Measurements from ENCODE around the gene NCOA3. TPM values are rescaled to one million over a fixed set of nuclear protein-coding genes. Genes with fewer than 3 reads are reported as not detected.

The NCOA3 gene
- total RNA-seq, 1 donor from 2014 or later: 24.6 TPM

GRCh38 chr20:47480705-47481104 lies 21.0 kb upstream of the NCOA3 start:
- Mint-ChIP-seq H3K4me3 (ENCODE audit: unreplicated experiment) (no peak overlapping the region), H3K27ac (ENCODE audit: unreplicated experiment) (no peak overlapping the region), H3K4me1 (ENCODE audit: low read depth, unreplicated experiment) (no peaks in the 10 kb centered on the region), H3K27me3 (ENCODE audit: unreplicated experiment) (no peaks in the 10 kb centered on the region), H3K9me3 (ENCODE audit: unreplicated experiment) (no peaks in the 10 kb centered on the region), H3K36me3 (ENCODE audit: unreplicated experiment) (no peaks in the 10 kb centered on the region)
- no peak for TF ChIP-seq CTCF (IDR thresholded peaks at IDR 0.05; ENCODE audit: partially characterized antibody, unreplicated experiment)
- no peak for DNase-seq

DNA sequence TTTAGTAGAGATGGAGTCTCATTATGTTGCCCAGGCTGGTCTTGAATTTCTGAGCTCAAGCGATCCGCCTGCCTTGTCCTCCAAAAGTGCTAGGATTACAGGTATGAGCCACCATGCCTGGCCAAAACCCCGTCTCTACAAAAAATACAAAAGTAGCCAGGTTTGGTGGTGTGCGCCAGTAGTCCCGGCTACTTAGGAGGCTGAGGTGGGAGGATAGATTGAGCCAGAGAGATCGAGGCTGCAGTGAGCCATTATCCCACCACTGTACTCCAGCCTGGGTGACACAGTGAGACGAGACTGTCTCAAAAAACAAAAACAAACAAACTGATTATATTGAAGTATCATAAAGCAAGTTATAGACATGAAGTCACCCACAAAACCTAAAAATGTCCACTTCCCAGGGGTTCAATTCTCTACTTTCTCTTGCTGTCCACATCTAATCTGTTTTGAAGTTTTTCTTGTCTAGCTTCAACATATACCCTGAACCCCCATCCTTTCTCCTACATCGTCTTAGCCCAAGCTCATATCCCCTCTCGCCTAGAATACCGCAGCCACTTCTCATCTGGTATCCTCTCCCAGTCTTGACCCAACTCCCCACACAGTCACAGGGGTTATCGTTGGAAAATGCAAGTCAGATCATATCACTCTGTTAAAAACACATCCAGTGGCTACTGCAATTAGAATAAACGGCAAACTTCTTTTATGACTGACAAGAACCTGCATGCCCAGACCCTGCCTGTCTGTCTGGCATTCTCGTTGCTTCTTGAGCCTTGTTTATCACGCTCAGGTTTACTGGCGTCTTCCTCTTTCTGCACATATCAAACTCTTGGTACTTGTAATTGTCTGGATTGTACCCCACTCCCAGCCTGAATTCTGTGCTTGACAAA lies 20.1 kb upstream of the NCOA3 start:
- Mint-ChIP-seq H3K9me3 (ENCODE audit: unreplicated experiment) (no peaks in the 10 kb centered on the region), H3K27me3 (ENCODE audit: unreplicated experiment) (no peaks in the 10 kb centered on the region), H3K27ac (ENCODE audit: unreplicated experiment) (no peak overlapping the region), H3K36me3 (ENCODE audit: unreplicated experiment) (no peaks in the 10 kb centered on the region), H3K4me3 (ENCODE audit: unreplicated experiment) (no peak overlapping the region), H3K4me1 (ENCODE audit: low read depth, unreplicated experiment) (no peaks in the 10 kb centered on the region)
- no peak for TF ChIP-seq CTCF (IDR thresholded peaks at IDR 0.05; ENCODE audit: partially characterized antibody, unreplicated experiment)
- no peak for DNase-seq

DNA sequence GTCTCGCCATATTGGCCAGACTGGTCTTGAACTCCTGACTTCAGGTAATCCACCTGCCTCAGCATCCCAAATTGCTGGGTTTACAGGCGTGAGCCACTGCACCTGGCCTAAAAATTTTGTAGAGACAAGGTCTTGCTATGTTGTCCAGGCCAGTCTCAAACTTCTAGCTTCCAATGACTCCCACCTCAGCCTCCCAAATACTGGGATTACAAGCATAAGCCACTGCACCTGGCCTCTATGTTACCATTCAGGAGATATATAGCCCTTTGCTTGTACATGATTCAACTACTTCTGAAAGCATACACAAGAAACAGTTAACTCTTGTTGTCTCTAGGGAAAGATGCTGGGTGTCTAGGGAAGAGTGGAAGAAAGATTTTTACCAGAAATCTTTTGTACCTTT lies 19.0 kb upstream of the NCOA3 start:
- H3K27me3 Mint-ChIP-seq (ENCODE audit: unreplicated experiment): no peaks in the 10 kb centered on the region
- no peak for DNase-seq
- TF ChIP-seq CTCF (IDR thresholded peaks at IDR 0.05; ENCODE audit: partially characterized antibody, unreplicated experiment): no peak
- no peaks in the 10 kb centered on the region for H3K4me1 Mint-ChIP-seq (ENCODE audit: low read depth, unreplicated experiment)
- no peaks in the 10 kb centered on the region for H3K36me3 Mint-ChIP-seq (ENCODE audit: unreplicated experiment)
- no peak overlapping the region for H3K27ac Mint-ChIP-seq (ENCODE audit: unreplicated experiment)
- no peaks in the 10 kb centered on the region for H3K9me3 Mint-ChIP-seq (ENCODE audit: unreplicated experiment)
- no peak overlapping the region for H3K4me3 Mint-ChIP-seq (ENCODE audit: unreplicated experiment)

GRCh38 chr20:47484303-47484702 lies 17.4 kb upstream of the NCOA3 start:
- TF ChIP-seq CTCF (IDR thresholded peaks at IDR 0.05; ENCODE audit: partially characterized antibody, unreplicated experiment): no peak
- Mint-ChIP-seq H3K9me3 (ENCODE audit: unreplicated experiment) (no peaks in the 10 kb centered on the region), H3K4me3 (ENCODE audit: unreplicated experiment) (no peak overlapping the region), H3K36me3 (ENCODE audit: unreplicated experiment) (no peaks in the 10 kb centered on the region), H3K4me1 (ENCODE audit: low read depth, unreplicated experiment) (no peaks in the 10 kb centered on the region), H3K27ac (ENCODE audit: unreplicated experiment) (no peak overlapping the region), H3K27me3 (ENCODE audit: unreplicated experiment) (no peaks in the 10 kb centered on the region)
- DNase-seq: no peak

DNA sequence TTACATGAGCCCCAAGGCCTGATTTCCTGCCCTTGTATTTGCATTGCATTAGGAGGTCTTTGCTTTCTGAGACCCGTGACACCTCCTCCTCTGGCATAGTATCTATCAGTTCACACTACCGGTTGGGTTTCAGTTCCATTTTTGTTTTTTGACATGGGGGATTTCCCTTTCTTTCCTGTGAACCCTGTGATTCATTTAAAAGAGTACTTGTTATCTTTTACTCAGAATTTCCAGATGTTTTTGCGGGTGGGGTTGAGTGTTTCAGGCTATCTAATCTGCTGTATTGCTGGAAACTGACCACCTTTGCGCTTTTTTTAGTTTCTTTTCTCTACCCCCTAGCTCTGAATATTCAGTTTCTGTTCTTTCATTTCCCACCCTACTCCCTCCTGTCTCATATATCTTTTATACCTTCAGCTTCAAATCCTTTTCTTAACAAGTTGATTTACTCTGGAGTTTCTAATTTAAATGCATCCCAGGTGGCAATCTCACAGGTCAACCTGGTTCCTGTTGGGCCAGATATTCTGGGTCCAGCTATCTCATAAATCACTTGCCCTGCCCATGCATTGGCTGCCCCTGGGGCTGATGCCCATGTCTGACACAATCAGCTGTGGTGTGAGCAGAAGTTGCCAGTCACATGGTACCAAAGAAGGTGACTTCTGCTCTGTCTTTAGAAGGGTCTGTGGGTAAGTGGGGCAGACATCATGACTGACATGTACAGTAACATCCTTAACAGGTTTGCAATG lies 14.3 kb upstream of the NCOA3 start:
- no peak overlapping the region for H3K4me3 Mint-ChIP-seq (ENCODE audit: unreplicated experiment)
- H3K27ac Mint-ChIP-seq (ENCODE audit: unreplicated experiment): no peak overlapping the region
- H3K4me1 Mint-ChIP-seq (ENCODE audit: low read depth, unreplicated experiment): no peaks in the 10 kb centered on the region
- TF ChIP-seq CTCF (IDR thresholded peaks at IDR 0.05; ENCODE audit: partially characterized antibody, unreplicated experiment): no peak
- H3K9me3 Mint-ChIP-seq (ENCODE audit: unreplicated experiment): no peaks in the 10 kb centered on the region
- H3K27me3 Mint-ChIP-seq (ENCODE audit: unreplicated experiment): no peaks in the 10 kb centered on the region
- no peaks in the 10 kb centered on the region for H3K36me3 Mint-ChIP-seq (ENCODE audit: unreplicated experiment)
- no peak for DNase-seq

Data from glutamatergic neuron (in vitro differentiated cells).